ENCODE results near the gene FAM13A. TPM values are rescaled to one million over a fixed set of nuclear protein-coding genes. Genes with fewer than 3 reads are reported as not detected.

The FAM13A gene
- total and polyA plus RNA-seq, 10 of the 15 experiments (the other 5 are each of a cell fraction or from before 2014, with no cell fraction given): 0.05 to 1.8 (median 0.27) TPM; not detected in 1

- TF ChIP-seq MAX (IDR thresholded peaks at IDR 0.05; ENCODE audit: low read depth, low read length) (no peak), YBX1 (IDR thresholded peaks at IDR 0.05) (no peak), EZH2 (IDR thresholded peaks at IDR 0.05; ENCODE audit: borderline replicate concordance, control insufficient read depth, low read depth, low read length) (no peak), HDAC6 (IDR thresholded peaks at IDR 0.05; ENCODE audit: unreplicated experiment) (no peak), IRF5 (IDR thresholded peaks at IDR 0.05; ENCODE audit: borderline replicate concordance) (no peak), SKIL (IDR thresholded peaks at IDR 0.05; ENCODE audit: low read depth, poor library complexity, severe bottlenecking) (no peak), GATAD2B (conservative IDR thresholded peaks at IDR 0.05; ENCODE audit: low read depth) (no peak), BCL11A (IDR thresholded peaks at IDR 0.05; ENCODE audit: low read depth, low read length) (no peak), JUNB (IDR thresholded peaks at IDR 0.05) (no peak), NR2C2 (IDR thresholded peaks at IDR 0.05; ENCODE audit: borderline replicate concordance, control insufficient read depth, insufficient read length, low read depth) (no peak), PML (IDR thresholded peaks at IDR 0.05; ENCODE audit: low read length) (no peak), SREBF2 (IDR thresholded peaks at IDR 0.05; ENCODE audit: low read length) (no peak), WRNIP1 (IDR thresholded peaks at IDR 0.05; ENCODE audit: borderline replicate concordance, low read depth, low read length) (no peak)
These were observed 191.5 kb downstream of the FAM13A start (continued) for GRCh38 chr4:88865466-88865865.

Measured in GM12878 (cell line).